ENCODE measurements around the gene KIRREL3.

Gene KIRREL3

DNA sequence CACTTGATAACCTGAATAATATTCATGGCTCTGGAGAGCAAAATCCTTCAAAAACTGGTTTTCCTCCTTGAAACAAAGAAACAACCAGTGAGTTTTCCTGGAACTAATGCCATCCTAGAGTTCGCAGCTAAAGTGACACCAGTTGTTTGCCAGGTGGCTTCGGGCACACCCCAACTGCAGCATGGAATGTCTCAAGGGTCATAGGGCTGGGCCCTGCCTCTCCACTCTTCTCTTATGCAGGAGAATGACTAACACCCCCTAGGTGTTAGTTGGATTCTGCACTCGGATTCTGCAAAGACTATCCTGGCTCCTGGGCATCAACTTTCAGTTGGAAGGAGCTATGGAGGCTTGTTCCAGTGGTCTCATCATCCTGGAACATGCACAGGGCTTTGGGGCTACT lies 98.8 kb downstream of the KIRREL3 start:
- DNase-seq: no peak

DNA sequence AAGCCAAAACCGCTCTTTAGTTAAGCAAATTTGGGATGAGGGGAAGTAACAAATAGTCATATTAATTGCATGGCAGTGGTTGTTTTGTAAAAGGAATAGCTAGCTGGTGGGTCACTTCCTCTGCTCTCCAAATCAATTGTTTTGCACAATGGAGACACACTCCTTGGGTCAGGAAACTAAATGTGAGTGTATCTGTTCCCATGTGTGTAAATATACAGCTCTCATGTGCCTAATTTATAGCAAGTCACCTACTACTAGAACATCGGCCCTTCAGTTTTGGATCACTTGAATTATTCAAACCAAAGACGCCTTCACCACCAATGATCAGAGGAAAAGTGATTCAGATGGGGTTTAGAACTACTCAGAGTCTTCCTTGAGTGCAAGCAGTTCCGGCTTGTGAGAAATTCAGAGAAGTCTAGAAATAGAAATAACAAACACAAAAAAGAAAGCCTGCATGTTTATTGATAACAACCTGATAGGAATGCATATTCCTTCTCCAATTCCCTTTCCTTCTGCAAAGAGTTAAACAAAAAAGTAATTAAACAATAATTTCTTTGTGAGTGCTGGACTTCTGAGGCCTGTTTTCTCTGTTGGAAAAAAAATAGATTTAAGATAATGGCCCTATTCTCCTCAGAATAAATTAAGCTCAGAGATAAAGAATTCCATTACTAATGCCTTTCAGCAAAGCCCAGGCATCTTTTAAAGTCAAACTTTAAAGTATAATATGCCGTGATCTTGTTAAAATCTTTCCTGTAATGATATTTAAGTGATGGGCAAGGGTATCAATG lies 100.4 kb downstream of the KIRREL3 start:
- DNase-seq: no peak

DNA sequence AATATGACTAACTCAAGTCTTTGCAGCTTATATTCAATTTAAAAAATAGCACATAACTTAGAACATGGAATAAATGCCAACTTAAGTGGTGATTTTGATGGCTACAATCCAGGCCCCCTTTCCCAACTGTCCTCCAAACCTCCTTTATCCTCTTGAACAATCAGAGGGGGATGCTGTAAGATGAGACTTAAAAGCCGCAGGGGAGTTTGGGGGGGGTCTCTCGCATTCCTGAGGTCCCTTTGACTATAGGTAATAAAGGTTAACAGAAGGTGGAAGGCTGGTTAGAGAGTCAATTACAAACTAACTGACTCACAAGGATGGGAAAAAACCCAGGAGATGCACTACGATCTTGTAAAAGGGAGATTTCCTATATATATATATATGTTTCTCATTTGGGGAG lies 101.8 kb downstream of the KIRREL3 start:
- no peak for DNase-seq

DNA sequence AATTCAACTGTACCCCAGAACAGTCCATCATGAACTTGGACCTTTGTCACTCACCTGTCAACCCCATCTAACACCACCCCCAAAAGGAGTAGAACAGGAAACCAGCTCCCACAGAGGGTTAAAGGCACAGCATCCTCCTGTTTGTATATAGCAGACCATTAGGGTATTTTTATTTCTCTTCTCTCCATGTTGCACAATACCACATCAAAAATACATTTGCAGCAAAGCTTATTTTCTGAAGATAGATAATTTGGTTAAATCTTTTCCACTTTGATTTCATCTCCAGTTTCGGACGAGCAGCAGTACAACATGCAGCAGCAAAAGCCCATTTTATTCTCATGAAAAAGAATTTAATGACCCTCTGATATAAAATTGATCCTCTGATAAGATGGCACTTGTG lies 103.1 kb downstream of the KIRREL3 start:
- DNase-seq: no peak

DNA sequence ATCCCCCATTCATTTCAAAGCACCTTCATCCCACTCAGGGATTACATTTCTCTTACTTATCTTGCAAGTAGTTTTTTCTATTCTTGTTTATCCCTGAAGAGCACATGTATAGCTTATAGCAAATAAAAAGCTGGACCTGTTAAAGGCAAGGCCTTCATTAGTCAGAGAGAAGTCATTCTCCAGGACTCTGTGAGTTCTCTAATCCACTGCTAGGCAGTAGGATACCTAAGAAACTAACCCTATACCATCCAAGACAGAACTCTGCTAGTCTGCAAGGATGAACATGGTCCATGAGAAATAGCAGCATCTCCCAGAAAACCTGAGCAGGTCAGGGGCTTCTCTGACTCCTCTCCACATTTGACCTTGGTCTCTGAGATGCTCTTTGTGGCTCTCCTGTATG lies 104.5 kb downstream of the KIRREL3 start:
- DNase-seq: no peak

DNA sequence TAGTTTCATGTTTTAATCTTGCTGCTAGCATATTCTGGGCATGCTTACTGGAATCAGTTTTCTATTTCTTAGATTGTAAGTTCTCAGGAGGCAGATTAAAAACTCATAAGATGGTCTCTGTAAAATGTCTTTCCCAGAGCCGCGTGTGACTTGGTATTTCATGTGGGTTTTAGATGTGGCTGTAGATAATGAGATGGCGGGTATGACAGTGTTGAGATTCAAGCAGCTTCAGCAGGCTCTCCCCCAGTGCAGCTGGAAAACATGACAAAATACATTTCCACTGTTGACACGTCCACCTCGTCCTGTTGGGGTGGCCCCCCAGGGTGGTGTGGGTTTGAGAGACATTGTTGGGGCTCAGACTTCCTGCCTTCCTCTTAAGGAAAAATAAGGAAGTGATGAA lies 106.8 kb downstream of the KIRREL3 start:
- no peak for DNase-seq

DNA sequence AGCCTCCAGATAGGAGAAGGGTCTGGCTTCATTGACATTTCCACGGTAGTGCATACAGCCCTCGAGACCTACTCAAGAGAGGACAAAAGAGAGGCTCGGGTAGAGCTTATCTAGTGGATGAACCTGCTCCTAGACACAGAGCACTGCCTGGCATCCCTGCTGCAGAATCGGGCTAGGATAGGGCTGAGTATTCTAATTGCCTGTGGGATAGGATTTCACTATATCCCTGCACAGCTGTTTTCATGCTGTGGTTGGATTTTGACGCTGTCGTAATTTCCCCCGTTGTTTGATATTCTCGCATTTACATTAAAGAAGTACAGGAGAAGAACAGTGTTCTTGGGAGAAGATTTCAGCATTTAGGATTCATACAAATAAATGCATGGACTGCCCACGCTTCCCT lies 107.8 kb downstream of the KIRREL3 start:
- DNase-seq: no peak

DNA sequence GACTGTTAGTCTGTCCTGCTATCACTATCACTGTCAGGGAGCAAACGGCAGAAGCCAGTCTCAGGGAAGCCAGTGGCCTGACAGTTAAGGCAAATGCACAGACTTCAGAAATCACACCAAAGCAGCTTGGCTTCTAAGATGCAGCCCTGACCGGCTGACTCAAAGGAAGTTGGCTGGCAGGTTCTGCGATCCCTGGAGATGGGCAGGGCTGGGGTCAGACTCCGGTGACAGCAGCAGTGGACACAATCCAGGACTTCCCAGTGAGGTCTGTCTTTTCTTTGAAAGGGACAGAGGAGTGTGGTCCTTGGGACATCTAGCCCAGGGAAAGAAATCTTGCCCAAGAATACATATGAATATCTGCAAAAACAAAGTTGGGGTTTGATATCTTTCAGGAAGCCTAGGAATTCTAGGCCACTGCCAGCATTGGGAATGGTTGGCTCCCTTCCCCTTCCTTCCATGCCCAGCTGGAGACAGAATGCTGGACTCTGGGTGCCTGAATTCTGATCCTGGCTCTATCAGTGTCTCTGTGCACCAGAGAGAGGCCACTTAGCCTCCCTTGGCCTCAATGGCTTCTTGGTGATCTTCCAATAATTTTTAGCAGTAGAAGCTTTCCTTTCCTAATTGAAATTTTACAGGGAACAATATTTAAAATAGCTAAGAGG lies 108.9 kb downstream of the KIRREL3 start:
- no peak for DNase-seq

DNA sequence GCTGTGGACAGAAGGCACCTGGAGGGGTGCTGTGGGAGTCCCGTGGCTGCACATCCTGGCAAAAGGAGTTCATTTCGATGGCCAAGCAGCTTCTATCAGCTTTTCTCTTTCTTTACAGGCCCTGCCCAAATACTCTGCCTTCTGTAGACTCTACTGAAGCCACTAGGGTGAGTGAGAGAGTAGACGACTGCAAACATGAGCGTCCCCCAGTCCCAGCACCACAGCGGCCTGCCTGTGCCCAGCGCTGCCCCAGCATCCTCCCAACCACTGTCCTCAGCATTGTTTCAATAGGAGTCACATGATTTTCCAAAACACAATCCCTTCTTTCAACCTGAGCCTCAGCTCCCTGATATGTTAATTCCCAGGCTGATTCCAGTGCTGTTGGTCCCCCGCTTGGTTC lies 110.0 kb downstream of the KIRREL3 start:
- DNase-seq: no peak

DNA sequence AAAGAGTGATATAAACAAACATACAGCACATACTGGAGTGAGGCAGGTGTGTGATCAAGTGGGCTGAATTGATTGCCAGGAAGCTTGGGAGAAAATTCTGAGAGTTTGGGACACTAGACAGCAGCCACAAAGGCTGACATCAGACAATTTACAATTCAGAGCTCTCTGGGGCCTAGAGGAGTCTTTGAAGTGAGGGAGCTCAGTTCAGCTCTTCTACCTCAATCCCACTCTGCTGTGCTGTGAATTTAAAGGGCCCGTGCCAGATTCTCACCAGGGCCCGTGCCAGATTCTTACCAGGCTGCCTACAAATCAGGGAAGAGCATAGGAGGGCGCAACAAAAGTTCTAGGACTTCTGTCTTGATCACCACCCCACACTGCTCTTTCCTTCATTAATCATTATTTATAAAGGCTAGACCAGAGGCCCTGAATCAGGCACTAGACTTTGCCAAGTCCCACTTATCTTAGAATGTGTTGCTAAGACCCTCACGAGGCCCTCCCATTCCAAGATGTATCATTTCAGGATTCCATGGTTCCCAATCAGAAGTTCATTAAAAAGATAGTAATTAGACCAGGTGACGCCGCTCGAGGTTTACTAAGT lies 112.4 kb downstream of the KIRREL3 start:
- no peak for DNase-seq

DNA sequence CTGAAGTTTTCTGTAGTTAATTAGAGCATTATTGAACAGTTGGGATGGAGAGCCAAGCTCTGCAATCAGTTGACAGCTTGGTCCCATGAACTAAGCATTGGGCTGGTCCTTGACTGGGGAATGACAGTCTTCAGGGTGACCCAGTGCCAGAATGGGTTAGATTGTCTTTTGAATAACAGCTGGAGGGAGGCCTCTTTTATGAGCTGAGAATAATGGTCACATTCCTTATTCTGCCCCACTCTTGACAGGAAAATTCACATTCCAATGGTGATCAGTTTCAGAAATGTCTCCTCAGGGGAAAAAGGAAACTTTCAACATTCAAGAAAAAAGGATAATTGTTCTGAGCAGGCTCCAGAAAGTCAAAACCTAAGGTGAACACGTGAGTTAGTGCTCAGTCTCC lies 113.9 kb downstream of the KIRREL3 start:
- DNase-seq: no peak

DNA sequence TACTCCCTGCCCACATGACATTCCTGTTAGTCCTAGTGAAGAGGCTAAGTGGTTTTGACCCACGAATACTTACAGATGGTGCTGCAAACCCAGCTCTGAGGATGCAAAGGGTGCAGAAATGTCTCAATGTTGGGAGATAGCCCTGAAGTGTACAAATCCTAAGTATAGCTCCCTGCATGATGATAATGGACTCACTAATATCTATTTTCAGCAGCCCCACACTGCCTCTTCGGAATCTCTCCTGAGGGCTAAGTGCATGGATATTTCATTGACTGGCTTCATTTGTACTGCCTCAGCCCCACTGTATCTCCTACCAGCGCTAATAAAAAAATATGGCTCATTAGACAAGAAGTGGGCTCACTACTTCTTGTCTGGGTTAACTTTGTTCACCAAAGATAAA lies 114.5 kb downstream of the KIRREL3 start:
- DNase-seq: no peak

DNA sequence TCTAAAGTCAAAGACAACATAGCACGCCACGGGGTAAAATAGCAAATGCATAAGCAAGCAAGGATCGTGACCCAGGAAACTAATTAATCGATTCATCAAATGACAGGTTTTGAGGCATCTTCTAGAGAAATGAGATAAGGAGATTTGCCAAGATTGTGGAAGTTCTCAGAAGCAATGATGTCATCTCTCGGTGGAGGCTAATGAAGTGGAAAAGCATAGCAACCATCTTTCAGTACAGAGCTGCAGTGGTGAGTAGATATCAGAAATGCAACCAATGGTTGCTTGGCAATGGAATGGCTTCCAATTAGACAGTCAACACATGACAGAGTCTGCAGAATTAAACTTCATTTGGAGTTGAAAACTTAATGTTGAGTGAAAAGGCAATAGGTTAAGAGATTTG lies 116.0 kb downstream of the KIRREL3 start:
- DNase-seq: no peak

DNA sequence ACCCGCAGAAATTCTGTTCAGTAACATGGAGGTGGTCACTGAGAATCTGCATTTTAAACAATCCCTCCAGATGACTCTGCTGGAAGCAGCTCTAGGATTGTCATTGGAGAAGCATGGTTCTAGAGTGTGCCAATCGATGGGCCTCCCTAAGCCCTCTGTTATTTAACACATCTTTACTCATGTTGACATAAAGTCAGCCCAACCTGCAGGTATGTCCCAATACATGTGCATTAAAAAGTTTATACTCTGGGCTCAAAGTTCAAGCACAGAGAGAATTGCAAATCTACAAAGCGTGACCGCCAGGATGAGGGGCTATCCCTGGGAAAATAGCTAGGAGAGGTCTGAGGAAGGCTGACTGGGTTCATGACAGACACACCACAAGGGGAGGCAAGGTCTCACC lies 116.4 kb downstream of the KIRREL3 start:
- DNase-seq: no peak

DNA sequence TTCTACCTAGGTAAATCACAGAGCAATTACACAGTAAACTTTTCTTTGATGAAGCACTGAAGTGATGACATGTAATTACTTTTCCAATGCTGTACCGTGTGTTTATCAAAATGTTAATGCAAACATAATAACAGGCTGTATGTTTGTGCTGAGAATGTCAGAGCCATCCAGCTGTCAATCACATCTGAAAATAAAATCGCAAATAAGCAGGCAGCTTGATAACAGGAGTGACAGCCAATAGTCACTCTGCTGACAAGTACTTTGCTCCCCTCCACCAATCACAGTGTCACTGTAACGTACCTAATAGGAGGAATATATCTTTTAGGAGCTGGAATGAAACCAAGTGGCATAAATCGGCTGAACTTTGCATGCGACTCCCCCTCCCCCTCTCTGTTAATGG lies 119.7 kb downstream of the KIRREL3 start:
- DNase-seq: no peak

DNA sequence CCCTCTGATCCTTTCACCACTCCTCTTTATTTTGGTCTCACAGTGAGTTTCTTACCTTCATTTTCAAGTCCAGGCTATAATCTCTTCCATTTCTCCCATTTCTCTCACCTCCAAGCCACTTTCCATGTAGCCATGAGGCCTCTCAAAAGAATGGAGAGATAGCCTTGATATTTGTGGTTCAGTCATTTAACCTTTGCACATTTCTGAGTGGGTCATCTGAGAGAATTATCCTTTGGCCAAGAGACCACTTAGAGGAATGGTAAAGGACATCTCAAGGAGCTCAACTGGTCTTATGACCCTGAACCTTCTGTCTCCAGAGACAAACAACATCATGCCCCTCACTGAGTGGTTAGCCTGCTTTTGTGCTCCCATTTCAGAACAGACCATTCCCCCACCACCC lies 121.1 kb downstream of the KIRREL3 start:
- no peak for DNase-seq

DNA sequence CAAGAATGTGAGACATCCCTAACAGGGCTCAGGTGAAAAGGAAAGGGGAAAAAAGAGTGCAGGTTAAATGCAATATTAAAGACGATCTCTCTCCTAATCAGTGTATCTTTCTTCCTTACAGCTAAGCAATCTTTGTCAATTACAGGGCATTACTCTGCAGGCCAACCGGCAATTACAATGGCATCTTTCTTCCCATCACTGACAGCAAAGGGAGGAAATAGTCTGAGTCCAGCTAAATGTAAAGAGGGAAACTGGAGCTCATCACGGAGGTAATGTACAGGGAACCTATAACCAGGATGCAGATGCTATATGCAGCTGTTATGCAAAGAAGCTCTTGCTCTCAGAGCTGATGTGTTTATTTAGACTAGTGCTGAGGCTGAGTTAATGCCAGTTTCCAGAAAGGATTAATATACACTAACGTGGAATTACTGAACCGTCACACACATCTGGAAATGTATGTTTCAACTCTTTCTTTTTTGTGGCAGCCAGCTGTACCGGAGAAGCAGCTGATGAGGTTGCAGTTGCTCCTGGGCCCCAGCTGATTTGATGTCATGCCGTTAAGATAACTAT lies 121.6 kb downstream of the KIRREL3 start:
- no peak for DNase-seq

DNA sequence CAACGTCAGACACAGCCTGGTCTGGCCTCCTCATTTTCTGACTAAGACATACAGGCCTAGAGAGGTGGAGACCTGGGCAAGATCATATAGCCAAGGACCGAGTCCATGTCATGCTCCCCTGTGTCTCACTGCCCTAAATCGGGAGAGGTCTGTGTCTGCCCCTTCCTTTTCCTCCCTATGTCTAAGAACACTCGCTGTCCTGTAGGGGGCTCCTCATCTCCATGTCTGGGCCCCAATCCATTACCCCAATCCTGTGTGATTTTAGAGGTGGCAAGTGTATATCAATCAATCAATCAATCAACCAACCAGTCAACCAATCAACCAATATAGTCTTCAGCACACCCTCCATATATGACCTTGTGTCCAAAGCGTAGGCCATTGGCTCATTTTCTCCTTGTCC lies 125.7 kb downstream of the KIRREL3 start:
- no peak for DNase-seq

DNA sequence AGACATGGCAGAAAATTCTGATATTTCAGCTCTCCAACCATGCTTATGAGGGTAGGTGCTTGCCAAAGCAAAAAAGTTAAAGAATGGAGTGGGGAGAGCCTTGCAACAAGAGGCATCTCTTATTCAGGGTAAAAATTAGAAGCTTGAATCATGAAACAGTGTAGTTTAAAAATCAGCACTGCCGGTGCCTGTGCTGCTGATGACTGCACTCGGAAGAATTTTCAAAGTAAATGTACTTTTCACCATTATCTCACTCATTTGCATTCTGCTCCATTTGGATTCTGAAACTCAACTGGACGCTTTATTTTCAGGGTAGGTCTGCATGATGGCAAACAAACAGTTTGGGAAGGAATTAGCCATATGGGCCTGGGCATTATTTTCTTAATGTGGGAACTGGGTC lies 126.3 kb downstream of the KIRREL3 start:
- no peak for DNase-seq

DNA sequence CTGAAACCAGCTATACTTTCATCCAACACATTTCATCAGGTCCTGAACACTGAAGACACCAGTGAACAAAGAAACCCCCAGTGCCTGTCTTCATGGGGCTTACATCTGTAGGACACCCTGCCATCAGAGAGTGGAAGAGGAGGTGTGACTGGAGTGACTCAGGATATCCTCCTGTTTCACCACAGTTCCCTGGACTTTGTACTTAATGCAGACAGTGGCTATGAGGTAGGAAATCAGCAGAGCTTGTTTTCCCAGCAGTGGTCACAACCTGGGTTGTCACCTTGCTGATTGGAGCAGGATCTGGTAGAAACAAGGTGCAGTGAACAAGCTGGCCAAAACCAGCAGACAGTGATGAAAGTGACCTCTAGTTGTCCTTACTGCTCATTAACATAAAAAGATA lies 128.8 kb downstream of the KIRREL3 start:
- no peak for DNase-seq

DNA sequence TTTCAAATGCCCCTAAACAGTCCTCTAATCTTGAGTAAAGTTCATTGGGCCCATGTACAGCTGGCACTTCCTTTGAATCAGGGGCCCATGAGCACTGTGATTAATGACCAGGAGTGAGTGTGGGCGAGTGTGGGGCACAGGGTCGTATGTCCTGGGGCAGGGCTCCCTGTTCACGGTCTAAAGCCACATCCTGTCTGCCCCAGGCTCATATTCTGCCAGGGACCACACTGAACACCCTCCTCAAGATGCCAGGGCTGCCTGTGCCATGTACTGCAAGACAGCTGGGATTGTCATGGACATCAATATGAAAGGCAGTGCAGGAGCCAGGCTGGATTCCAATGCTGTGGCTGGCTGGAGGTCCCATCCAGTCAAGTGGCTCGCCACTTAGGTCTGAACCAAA lies 130.5 kb downstream of the KIRREL3 start:
- DNase-seq: no peak

DNA sequence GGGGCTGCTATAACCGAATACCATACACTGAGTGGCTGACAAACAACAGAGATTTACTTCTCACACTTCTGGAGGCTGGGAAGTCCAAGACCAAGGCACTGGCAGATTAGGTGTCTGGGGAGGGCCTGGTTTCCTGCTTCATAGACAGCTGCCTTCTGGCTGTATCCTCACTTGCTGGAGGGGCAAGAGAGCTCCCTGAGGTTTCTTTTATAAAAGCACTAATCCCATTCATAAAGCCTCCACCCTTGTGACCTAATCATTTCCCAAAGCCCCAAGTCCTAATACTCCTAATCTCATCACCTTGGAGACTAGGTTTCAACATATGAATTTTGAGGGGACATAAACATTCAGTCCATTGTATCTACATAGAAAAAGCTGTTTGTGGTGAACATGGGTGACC lies 131.8 kb downstream of the KIRREL3 start:
- DNase-seq: no peak

DNA sequence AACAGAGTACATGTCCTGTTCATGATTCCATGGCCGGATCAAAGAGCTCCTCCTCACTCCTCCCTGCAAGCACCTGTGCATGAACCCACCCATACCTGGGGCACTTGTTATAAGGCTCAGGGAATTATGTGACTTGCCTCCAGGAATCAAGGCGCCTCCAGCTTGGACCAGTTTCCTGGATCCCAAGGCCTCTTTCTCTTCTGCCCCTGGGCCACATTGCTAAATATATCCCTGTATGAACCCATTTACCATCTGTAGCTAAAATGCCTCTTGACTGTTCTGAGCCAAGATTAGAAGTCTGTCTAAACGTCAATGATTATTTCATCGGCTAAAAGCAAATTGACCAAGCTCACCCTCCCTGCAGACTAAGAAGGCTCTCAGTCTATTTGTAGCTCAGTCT lies 135.6 kb downstream of the KIRREL3 start:
- DNase-seq: no peak
